ENCODE data around the gene B4GALNT3. TPM values are rescaled to one million over a fixed set of nuclear protein-coding genes. Genes with fewer than 3 reads are reported as not detected.

Gene B4GALNT3
- total RNA-seq, 1 experiment from 2014 or later: 2.3 TPM

- Histone ChIP-seq H3K9me3 (ENCODE audit: control insufficient read depth, insufficient read depth, low read depth, low read length) (no peaks in the 10 kb centered on the region), H3K36me3 (ENCODE audit: control insufficient read depth, insufficient read depth, low read length) (no peaks in the 10 kb centered on the region), H3K4me1 (ENCODE audit: control insufficient read depth, insufficient read depth, low read length) (peaks cover 2% of the 10 kb centered on the region; the same call in 1 of the 2 replicates), H3K4me3 (ENCODE audit: low read depth in 2 of 2, low read length in 2 of 2) (no peak overlapping the region), H3K27me3 (ENCODE audit: control insufficient read depth, insufficient read depth, low read length) (no peaks in the 10 kb centered on the region), H3K27ac (ENCODE audit: low read length) (no peak overlapping the region)
- in situ Hi-C loops (cut with HindIII; ENCODE audit: low pct_unique_long_range_greater_than_20kb, low sequenced_read_pairs): no loop called here
- ATAC-seq (no peak), DNase-seq (ENCODE audit: low read depth, low spot score) (no peak)
- intact Hi-C loops (cut with micrococcal nuclease; ENCODE audit: unreplicated experiment): no loop called here
- ChIA-PET CTCF (interaction anchor here (1.0 kb wide), 1 partner anchor 22 kb away, joined by 3 read pairs; no protein-coding TSS in a partner anchor), POLR2A (no interaction called here)
- no TSS peak for BruUV-seq (replicated peaks)
- TF ChIP-seq POLR2AphosphoS5 (IDR thresholded peaks at IDR 0.05; ENCODE audit: low read depth, low read length): no peak
- TF ChIP-seq TCF7L2 (IDR thresholded peaks at IDR 0.05; ENCODE audit: low read depth, low read length): no peak
- TF ChIP-seq REST (IDR thresholded peaks at IDR 0.05; ENCODE audit: insufficient read depth in 1 of 2, low read depth in 2 of 2, low read length in 1 of 2): no peak
- TF ChIP-seq SIN3A (IDR thresholded peaks at IDR 0.05; ENCODE audit: borderline replicate concordance, insufficient read depth, low read depth, low read length): no peak
- TF ChIP-seq CTCF (IDR thresholded peaks at IDR 0.05): no peak
Measured at GRCh38 chr12:464484-465267, 4.9 kb downstream of the B4GALNT3 start.

GRCh38 chr12:466039-466438 lies 6.3 kb downstream of the B4GALNT3 start:
- H3K4me1 ChIP-seq (ENCODE audit: control insufficient read depth, insufficient read depth, low read length): peaks cover 2% of the 10 kb centered on the region; the same call in 1 of the 2 replicates
- no peak overlapping the region for H3K4me3 ChIP-seq (ENCODE audit: low read depth in 2 of 2, low read length in 2 of 2)
- H3K27me3 ChIP-seq (ENCODE audit: control insufficient read depth, insufficient read depth, low read length): no peaks in the 10 kb centered on the region
- no peak for TF ChIP-seq TCF7L2 (IDR thresholded peaks at IDR 0.05; ENCODE audit: low read depth, low read length)
- no peak for TF ChIP-seq SIN3A (IDR thresholded peaks at IDR 0.05; ENCODE audit: borderline replicate concordance, insufficient read depth, low read depth, low read length)
- no peak for TF ChIP-seq REST (IDR thresholded peaks at IDR 0.05; ENCODE audit: insufficient read depth in 1 of 2, low read depth in 2 of 2, low read length in 1 of 2)
- POLR2A ChIA-PET: no interaction called here
- in situ Hi-C loops (cut with HindIII; ENCODE audit: low pct_unique_long_range_greater_than_20kb, low sequenced_read_pairs): no loop called here
- DNase-seq (ENCODE audit: low read depth, low spot score) (no peak), ATAC-seq (no peak)
- CTCF ChIA-PET: interaction anchor here (0.6 kb wide), 1 partner anchor 18 kb away, joined by 12 read pairs; no protein-coding TSS in a partner anchor
- no peak overlapping the region for H3K27ac ChIP-seq (ENCODE audit: low read length)
- BruUV-seq (replicated peaks): no TSS peak
- intact Hi-C loops (cut with micrococcal nuclease; ENCODE audit: unreplicated experiment): no loop called here
- H3K9me3 ChIP-seq (ENCODE audit: control insufficient read depth, insufficient read depth, low read depth, low read length): no peaks in the 10 kb centered on the region
- no peaks in the 10 kb centered on the region for H3K36me3 ChIP-seq (ENCODE audit: control insufficient read depth, insufficient read depth, low read length)
